Transverse colon (tissue), 4 donors: ENCODE data around the gene HOXB6. TPM values are rescaled to one million over a fixed set of nuclear protein-coding genes. Genes with fewer than 3 reads are reported as not detected.

Experiments
- DNase-seq: peaks from one replicate; pipeline ENCODE4 v3.0.0-alpha.2; 2019
- H3K27ac ChIP-seq, 4 donors: fragments of 200-600 bp; sonication (generic); 2 replicates each; pipeline ENCODE4 v1.5.1; 2016 to 2018; ENCODE audit warnings: inconsistent platforms in 4 of 4
- H3K27me3 ChIP-seq: fragments of 200-600 bp; sonication (generic); 2 replicates; pipeline ENCODE4 v1.5.1; 2017; ENCODE audit warnings: inconsistent platforms
- H3K36me3 ChIP-seq, 4 donors: fragments of 200-600 bp; sonication (generic); 2 replicates each; pipeline ENCODE4 v1.5.1; 2017 to 2019; ENCODE audit warnings: inconsistent platforms in 4 of 4
- H3K4me1 ChIP-seq, 4 donors: fragments of 200-600 bp; sonication (generic); 2 replicates each; pipeline ENCODE4 v1.5.1; 2017 to 2020; ENCODE audit warnings: inconsistent platforms in 4 of 4
- H3K4me3 ChIP-seq, 4 donors: fragments of 200-600 bp; sonication (generic); 1 replicate in 1 of 4; 2 replicates in 3 of 4; pipeline versions ENCODE4 v1.5.1 to v1.6.1; 2017 to 2019; ENCODE audit warnings: inconsistent platforms in 4 of 4
- H3K9me3 ChIP-seq, 2 donors: fragments of 200-600 bp; sonication (generic); 2 replicates each; pipeline ENCODE4 v1.5.1; 2017 to 2019; ENCODE audit warnings: inconsistent platforms in 2 of 2
- EP300 ChIP-seq: sonication (generic); formaldehyde crosslinking; IDR thresholded peaks from one replicate; pipeline ENCODE4 v1.6.1; 2017; ENCODE audit warnings: antibody characterized with exemption, low read depth
- POLR2A ChIP-seq: fragments of 450-650 bp; IDR thresholded peaks from one replicate; pipeline ENCODE4 v1.6.1; 2016; ENCODE audit warnings: antibody characterized with exemption, mild to moderate bottlenecking, moderate library complexity
- POLR2AphosphoS5 ChIP-seq, 3 donors: sonication (generic); formaldehyde crosslinking; IDR thresholded peaks; one replicate each; pipeline ENCODE4 v1.6.1; 2016; ENCODE audit warnings: antibody characterized with exemption in 3 of 3
- WGBS, 2 donors: methylation state at CpG; one replicate each; pipeline ENCODE4 v1.1.5; 2018; ENCODE audit warnings: low coverage in 1 of 2; 5-methylcytosine and 5-hydroxymethylcytosine counted together
- in situ Hi-C, 4 donors: fragments of 200-750 bp; cut with MboI; loops; one replicate each; pipeline versions ENCODE4 v1.15.0 to v1.15.1; 2017; ENCODE audit warnings: low sequenced_read_pairs in 3 of 4, low pct_ligation_motif_present in 1 of 4, low pct_unique_long_range_greater_than_20kb in 1 of 4
- intact Hi-C: fragments of 100-400 bp; cut with DNase I; formaldehyde crosslinking; loops from one replicate; pipeline ENCODE4 v1.15.1; 2023; ENCODE audit warnings: low total_unique reads
- total RNA-seq, 4 donors: library from RNA; depleted of rRNA; stranded (reverse); fragments of >200 nt; gene quantifications; one replicate each; pipeline ENCODE4 v1.1.0, GENCODE V29; 2016
- TF ChIP-seq, protein P1 (sequence below), 5 experiments: fragments of 200-600 bp in 3 of 5; fragments of 450-650 bp in 2 of 5; sonication (generic) in 3 of 5; IDR thresholded peaks; 1 replicate in 2 of 5; 2 replicates in 3 of 5; pipeline ENCODE4 v1.5.1; 2016 to 2017; ENCODE audit warnings: antibody characterized with exemption in 5 of 5, inconsistent platforms in 3 of 5, mild to moderate bottlenecking in 2 of 5, moderate library complexity in 1 of 5

Gene HOXB6
- total RNA-seq, 4 donors from 2014 or later: 42.7 to 78.4 (median 62.5) TPM

DNA sequence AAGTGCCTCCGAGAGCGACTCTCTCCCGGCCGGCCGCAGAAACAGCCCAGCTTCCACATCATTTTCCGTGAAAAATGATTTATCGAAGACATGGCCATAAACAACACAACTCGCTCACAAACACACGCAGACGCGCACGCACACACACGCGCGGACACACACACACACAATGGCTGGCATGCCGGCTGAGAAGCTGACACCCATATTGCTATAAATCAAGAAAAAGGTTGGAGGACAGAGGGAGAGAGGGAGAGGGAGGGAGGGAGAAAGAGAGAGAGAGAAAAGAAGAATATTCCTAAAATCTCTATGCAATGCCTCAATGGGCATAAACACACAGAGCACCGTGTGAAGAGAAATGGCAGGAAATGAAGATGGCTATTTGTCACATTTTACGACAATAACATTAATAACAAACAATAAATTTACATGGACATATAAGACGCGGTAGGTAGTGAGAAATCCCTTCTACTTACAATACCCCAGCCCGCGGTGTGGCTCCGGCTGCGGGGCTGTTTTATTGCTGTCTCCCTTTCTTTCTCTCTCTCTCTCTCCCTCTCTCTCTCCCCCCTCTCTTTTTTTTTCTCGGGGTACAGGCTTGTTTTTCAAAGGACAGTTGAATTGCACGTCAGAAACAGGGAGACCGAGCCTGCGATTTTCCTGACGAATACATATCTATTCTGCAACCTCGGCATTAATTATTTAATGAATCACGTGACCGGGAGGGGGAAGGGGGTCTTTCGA is 36.1 kb downstream of the HOXB6 start:
- H3K9me3 ChIP-seq: no peaks in the 10 kb centered on the region
- intact Hi-C loops (no loop called here), in situ Hi-C loops (no loop called here)
- peaks cover 35 to 95% (median 71%) of the 10 kb centered on the region in 4 donors for H3K4me1 ChIP-seq
- DNase-seq: no peak
- no peak for TF ChIP-seq POLR2A
- TF ChIP-seq EP300: no peak
- peak in 2 of 3 donors; percentile 19 to 30 for TF ChIP-seq POLR2AphosphoS5 (IDR thresholded peaks at IDR 0.05)
- TF ChIP-seq, protein P1, sequence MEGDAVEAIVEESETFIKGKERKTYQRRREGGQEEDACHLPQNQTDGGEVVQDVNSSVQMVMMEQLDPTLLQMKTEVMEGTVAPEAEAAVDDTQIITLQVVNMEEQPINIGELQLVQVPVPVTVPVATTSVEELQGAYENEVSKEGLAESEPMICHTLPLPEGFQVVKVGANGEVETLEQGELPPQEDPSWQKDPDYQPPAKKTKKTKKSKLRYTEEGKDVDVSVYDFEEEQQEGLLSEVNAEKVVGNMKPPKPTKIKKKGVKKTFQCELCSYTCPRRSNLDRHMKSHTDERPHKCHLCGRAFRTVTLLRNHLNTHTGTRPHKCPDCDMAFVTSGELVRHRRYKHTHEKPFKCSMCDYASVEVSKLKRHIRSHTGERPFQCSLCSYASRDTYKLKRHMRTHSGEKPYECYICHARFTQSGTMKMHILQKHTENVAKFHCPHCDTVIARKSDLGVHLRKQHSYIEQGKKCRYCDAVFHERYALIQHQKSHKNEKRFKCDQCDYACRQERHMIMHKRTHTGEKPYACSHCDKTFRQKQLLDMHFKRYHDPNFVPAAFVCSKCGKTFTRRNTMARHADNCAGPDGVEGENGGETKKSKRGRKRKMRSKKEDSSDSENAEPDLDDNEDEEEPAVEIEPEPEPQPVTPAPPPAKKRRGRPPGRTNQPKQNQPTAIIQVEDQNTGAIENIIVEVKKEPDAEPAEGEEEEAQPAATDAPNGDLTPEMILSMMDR (IDR thresholded peaks at IDR 0.05): no peak
- H3K4me3 ChIP-seq: peak overlapping the region in 2 of 4 donors; percentile 14 to 36
- 45 to 52% methylated on average over 15 to 33 of the region's 33 CpGs for WGBS, 2 donors
- no peaks in the 10 kb centered on the region for H3K27me3 ChIP-seq
- H3K36me3 ChIP-seq: no peaks in the 10 kb centered on the region
- peak overlapping the region; percentile 89 to 95 (median 92) for H3K27ac ChIP-seq

DNA sequence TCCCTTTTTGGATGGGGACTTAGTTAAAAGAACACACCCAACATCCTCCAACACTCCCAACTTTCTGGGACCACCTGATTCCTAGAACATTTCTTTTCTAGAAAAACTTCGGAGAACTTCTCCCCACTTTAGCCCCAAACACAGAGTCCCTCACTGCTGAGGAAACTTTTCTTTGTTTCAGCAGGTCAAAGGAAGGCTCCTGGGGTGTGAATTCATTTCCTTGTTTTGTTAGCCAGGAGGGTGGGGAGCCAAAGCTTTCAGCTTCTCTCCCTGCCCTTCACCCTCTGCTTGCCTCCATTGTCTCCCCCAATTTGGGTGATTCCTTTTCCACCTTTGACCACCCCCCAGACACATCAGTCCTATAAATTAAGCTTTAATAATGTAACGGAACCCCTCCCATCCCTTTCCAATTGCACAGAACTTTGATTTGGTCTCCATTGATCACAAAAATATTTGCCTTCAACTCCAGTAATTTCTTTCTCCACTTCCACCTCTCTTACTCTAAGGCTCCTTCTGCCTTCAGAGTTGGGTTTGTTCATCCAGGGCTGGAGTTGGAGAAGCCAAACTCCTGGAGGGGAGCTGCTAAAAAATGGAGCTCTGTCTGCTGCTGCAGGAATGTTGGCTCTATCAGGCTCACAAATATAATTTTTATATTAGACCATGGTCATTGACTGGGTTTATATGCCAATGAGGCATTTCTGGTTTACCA is 37.0 kb downstream of the HOXB6 start:
- Histone ChIP-seq H3K36me3 (no peaks in the 10 kb centered on the region), H3K4me3 (peak overlapping the region in 1 of 4 donors; percentile 36), H3K27me3 (no peaks in the 10 kb centered on the region), H3K4me1 (peaks cover 33 to 95% (median 71%) of the 10 kb centered on the region in 4 donors), H3K9me3 (no peaks in the 10 kb centered on the region), H3K27ac (peak overlapping the region; percentile 89 to 95 (median 92))
- no peak for DNase-seq
- in situ Hi-C loops: no loop called here
- TF ChIP-seq POLR2A (no peak), POLR2AphosphoS5 (IDR thresholded peaks at IDR 0.05) (no peak), EP300 (no peak)
- TF ChIP-seq, protein P1 (IDR thresholded peaks at IDR 0.05): no peak
- 17 to 44% methylated on average over 1 to 2 of the region's 2 CpGs for WGBS, 2 donors
- intact Hi-C loops: no loop called here

DNA sequence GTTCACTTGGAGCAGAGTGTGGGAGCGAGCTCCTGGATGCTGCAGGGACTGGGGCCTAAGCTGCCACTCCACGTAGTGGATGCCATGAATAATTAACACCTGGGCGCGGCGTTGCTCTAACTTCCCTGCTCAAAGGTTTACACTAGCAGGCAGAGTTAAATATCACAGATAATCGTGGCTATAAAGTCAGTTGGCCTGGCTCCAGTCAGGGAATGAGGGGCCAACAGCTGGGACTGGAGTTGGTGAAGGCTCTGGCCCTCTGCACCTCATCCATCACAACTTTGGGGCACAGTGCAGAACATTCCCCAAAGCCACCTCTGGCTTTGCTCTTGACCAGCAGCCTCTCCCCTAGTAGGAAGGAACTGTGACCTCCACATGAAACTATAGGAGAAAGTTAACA is 37.6 kb downstream of the HOXB6 start:
- TF ChIP-seq POLR2AphosphoS5 (IDR thresholded peaks at IDR 0.05): no peak
- no peak for TF ChIP-seq EP300
- TF ChIP-seq, protein P1 (IDR thresholded peaks at IDR 0.05): no peak
- no peak for TF ChIP-seq POLR2A
- Histone ChIP-seq H3K27me3 (no peaks in the 10 kb centered on the region), H3K9me3 (no peaks in the 10 kb centered on the region), H3K36me3 (no peaks in the 10 kb centered on the region), H3K4me1 (peaks cover 32 to 95% (median 69%) of the 10 kb centered on the region in 4 donors), H3K27ac (peak overlapping the region; percentile 89 to 95 (median 92)), H3K4me3 (no peak overlapping the region)
- in situ Hi-C loops: no loop called here
- peak; percentile 71 for DNase-seq
- 18 to 33% methylated on average over 4 to 6 of the region's 6 CpGs for WGBS, 2 donors
- intact Hi-C loops: no loop called here

DNA sequence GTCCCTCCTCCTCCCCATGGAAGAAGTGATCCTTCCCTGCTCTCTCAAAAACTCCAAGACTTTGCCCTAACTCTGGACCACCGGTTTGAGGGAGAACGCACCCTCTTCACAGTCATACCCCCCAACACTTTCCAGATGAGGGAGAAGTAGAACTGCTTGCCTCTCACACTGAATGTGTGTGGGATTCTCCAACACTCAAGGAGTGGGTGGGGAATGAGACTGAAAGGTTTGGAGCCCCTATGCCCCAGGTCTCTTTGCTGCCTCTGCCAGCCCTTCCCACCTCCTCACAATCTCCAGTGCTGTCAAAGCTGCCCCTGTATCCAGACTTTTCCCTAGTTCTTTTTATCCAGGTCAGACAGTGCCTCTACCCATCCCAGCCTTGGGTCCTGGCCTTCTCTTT is 38.1 kb downstream of the HOXB6 start:
- Histone ChIP-seq H3K36me3 (no peaks in the 10 kb centered on the region), H3K9me3 (no peaks in the 10 kb centered on the region), H3K4me1 (peaks cover 33 to 95% (median 69%) of the 10 kb centered on the region in 4 donors), H3K27me3 (no peaks in the 10 kb centered on the region), H3K27ac (peak overlapping the region; percentile 89 to 95 (median 92)), H3K4me3 (no peak overlapping the region)
- intact Hi-C loops (no loop called here), in situ Hi-C loops (no loop called here)
- DNase-seq: no peak
- WGBS, 2 donors: 50 to 66% methylated on average over 2 of the region's 2 CpGs
- TF ChIP-seq, protein P1 (IDR thresholded peaks at IDR 0.05): no peak
- TF ChIP-seq POLR2A: no peak
- no peak for TF ChIP-seq EP300
